D721Med (cell line): ENCODE measurements around the gene SLC4A8.

Experiments
- DNase-seq: peaks from one replicate; pipeline ENCODE4 v3.0.0; 2011; ENCODE audit warnings: low spot score; ENCODE audit not compliant: insufficient read length
- FAIRE-seq: peaks from 2 replicates; lab custom pipeline; 2011; peaks lifted over from hg19 to GRCh38; lab: Jason Lieb, UNC
- CTCF ChIP-seq: IDR thresholded peaks from 2 replicates; pipeline ENCODE4 v1.5.1; 2012; ENCODE audit warnings: mild to moderate bottlenecking, control low read depth; ENCODE audit not compliant: insufficient read depth; ENCODE audit errors: missing control alignments

SLC4A8 gene

GRCh38 chr12:51517316-51517715 is 92.7 kb downstream of the SLC4A8 start:
- DNase-seq (no peak), FAIRE-seq (no peak)
- TF ChIP-seq CTCF = no peak

GRCh38 chr12:51517800-51518199 is 93.2 kb downstream of the SLC4A8 start:
- TF ChIP-seq CTCF = peak; percentile 21
- no peak for DNase-seq
- FAIRE-seq = no peak

GRCh38 chr12:51519755-51520154 is 95.1 kb downstream of the SLC4A8 start:
- no peak for TF ChIP-seq CTCF
- DNase-seq (no peak), FAIRE-seq (no peak)

- peak; percentile 13 for TF ChIP-seq CTCF
- no peak for DNase-seq
- FAIRE-seq = no peak
Observed at GRCh38 chr12:51520576-51521325, 96.1 kb downstream of the SLC4A8 start.

GRCh38 chr12:51521554-51522276 is 97.1 kb downstream of the SLC4A8 start:
- DNase-seq (no peak), FAIRE-seq (no peak)
- TF ChIP-seq CTCF = no peak

GRCh38 chr12:51522696-51523095 is 98.1 kb downstream of the SLC4A8 start:
- DNase-seq (no peak), FAIRE-seq (no peak)
- TF ChIP-seq CTCF = no peak
